Measurements from ENCODE around the gene PWWP2B.

PWWP2B gene

GRCh38 chr10:132357286-132358058, 39.5 kb upstream of the PWWP2B start:
- H3K27ac ChIP-seq = no peak overlapping the region
- TF ChIP-seq ZFX (IDR thresholded peaks at IDR 0.05) (no peak), CTCF (conservative IDR thresholded peaks at IDR 0.05) (no peak)

GRCh38 chr10:132359305-132360040, 37.5 kb upstream of the PWWP2B start:
- TF ChIP-seq CTCF (conservative IDR thresholded peaks at IDR 0.05) = peak; percentile 21
- no peak for TF ChIP-seq ZFX (IDR thresholded peaks at IDR 0.05)
- no peak overlapping the region for H3K27ac ChIP-seq

DNA sequence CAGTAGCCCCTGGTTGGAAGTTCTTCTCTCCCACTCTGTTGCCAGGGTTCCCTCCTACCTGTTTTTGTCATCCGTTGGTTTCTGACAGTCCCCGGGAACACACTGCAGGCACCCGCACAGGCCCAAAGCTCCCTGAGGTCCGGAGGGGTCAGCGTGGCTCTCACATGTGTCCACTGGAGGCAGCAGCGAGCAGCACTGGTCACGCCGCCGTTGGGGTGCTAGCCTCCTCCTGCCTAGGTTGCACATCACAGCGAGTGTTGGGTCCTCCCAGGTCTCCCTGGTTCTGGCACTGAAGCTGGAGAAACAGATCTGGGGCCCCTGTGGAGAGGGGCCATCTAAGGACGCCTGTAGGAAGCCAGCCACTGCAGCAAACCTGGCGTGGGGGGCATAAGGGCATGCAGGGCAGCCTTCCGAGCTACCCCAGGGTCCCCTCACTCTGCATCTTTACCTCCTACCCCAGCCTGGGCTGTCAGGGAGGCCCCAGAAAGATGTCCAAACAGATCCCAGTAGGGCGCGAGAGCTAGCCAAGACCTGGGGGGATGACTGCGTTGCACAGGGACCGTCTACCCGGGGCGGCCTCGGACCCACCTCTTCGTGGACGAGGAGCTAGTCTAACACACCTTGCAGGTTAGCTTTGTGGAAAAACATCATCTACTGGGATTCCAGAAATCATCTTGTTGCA, 36.1 kb upstream of the PWWP2B start:
- TF ChIP-seq CTCF (conservative IDR thresholded peaks at IDR 0.05) = peak; percentile 94
- no peak for TF ChIP-seq ZFX (IDR thresholded peaks at IDR 0.05)
- no peak overlapping the region for H3K27ac ChIP-seq

- no peak overlapping the region for H3K27ac ChIP-seq
- TF ChIP-seq ZFX (IDR thresholded peaks at IDR 0.05) = no peak
- TF ChIP-seq CTCF (conservative IDR thresholded peaks at IDR 0.05) = no peak
Measured at GRCh38 chr10:132361581-132362101, 35.4 kb upstream of the PWWP2B start.

DNA sequence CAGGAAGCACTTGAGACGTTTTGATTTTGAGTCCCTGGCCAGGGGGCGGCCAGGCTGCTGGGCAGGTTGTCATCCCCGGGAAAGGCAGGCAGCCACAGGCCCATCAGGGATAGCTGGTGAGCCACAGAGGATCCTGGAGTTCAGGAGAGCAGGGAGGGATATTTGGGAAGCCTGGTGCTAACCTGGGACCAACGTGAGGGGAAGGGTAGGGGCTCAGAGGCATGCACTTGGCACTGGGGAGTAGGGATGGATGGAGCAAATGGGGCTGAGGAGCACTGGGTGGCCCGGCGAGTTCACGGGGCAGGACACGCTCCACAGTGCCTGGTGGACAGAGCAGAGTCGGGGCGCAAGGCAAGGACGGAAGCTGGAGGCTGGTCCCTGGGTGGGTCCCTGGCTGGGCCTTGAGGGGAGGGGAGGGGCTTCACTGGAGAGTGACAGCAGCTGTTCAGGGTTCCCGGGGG, 34.8 kb upstream of the PWWP2B start:
- no peak for TF ChIP-seq ZFX (IDR thresholded peaks at IDR 0.05)
- no peak for TF ChIP-seq CTCF (conservative IDR thresholded peaks at IDR 0.05)
- no peak overlapping the region for H3K27ac ChIP-seq

- no peak overlapping the region for H3K27ac ChIP-seq
- TF ChIP-seq CTCF (conservative IDR thresholded peaks at IDR 0.05) (no peak), ZFX (IDR thresholded peaks at IDR 0.05) (no peak)
Measured at GRCh38 chr10:132363376-132363775, 33.6 kb upstream of the PWWP2B start.
